Fibroblast of gingiva (primary cell): ENCODE measurements around the gene TSPAN3.

Experiments used
- DNase-seq: peaks from one replicate; pipeline ENCODE4 v3.0.0-alpha.2; 2011; ENCODE audit warnings: low read depth

TSPAN3 gene

DNA sequence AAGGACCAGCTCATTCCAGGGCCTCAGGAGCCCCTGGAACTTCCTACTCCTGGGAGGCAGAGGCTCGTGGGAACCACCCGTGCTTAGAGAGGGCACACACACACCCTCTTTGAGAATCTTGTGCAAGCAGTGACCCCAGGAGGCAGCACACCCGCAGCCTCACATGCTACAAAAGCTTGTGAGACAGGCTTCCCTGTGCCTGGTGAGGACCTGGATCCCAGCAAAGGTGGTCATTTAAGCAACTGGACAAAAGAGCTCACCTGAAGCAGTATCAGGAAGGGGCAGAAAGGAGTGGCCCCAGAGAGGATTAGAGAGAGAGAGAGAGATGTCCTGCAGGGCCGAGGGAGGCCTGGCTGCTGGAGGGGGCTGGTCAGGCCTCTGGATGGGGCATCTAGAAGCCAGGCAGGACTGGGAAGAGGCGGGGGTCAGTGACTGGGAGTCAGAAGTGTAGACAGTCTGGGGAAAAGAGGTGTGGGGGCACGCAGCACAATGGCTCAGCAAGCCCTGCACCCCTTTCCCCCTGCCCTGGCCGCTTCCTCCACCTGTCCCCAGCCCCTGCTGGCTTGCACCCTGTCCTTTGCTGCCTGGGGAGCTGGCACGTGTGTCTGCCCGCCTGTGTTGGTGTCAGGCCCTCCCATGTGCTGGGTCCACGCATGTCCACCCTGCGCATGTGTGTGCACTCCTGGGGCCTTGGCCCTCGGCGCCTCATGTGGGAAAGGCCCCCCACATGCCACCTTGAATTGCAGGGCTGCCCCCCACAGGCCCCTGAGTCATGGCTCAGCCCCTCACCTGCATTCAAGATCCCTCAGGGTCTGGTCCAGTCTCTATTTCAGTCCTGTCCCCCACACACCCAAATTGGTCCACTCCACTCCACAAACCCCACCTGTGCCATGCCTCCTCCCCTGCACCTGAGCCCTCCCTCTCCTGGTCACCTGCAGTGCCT is 36.9 kb downstream of the TSPAN3 start:
- no peak for DNase-seq

DNA sequence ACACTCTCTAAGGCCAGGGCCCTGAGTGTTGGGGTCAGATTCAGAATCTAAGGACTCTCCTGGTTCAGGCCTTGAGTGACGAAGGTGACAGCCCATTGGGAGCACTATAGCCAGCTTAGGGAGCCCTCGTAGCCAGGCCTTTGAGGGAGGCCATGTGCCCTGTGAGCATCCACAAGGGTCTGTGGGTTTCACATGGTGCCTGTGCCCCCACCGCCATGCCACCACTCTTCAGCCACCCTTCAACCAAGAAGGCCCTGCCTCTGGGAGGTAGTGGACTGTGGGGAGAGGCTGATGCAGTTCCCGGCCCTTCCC is 37.5 kb downstream of the TSPAN3 start:
- DNase-seq = no peak

DNA sequence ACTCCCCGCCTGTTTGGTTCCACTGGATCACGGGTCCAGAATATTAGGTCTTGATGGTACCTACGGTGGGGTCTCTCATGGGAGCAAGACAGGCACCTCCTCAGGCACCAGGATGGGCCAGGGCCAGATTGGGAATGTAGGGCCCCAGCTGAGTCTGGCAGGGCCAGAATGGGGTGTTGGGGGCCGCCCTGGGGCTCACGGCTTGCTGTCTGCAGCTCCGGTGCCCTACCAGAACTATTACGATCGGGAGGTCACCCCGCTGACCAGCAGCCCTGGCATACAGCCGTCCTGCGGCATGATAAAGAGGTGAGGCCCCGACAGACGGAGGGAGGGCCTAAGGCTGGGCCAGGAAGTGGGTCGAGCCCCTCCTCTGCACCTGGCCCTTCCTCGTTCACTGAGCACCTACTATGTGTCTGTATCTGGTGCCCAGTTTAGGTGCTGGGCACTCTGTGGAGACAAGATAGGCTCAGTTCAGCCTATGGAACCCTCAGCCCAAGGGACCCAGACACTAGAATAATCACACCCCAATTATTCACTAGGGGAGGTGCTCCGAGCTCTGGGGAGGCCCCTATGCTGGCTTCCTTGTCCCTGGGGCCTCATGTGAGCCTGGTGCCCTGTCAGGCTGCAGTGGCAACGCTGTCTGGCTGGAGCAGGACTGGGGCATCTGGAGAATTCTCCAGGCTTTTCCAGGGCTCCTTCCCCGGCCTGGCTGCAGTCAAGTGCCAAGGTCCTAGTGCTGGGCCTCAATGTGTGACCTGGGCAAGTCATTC is 38.1 kb downstream of the TSPAN3 start:
- no peak for DNase-seq

- no peak for DNase-seq
Observed at GRCh38 chr15:77032052-77032646, 38.8 kb downstream of the TSPAN3 start.

DNA sequence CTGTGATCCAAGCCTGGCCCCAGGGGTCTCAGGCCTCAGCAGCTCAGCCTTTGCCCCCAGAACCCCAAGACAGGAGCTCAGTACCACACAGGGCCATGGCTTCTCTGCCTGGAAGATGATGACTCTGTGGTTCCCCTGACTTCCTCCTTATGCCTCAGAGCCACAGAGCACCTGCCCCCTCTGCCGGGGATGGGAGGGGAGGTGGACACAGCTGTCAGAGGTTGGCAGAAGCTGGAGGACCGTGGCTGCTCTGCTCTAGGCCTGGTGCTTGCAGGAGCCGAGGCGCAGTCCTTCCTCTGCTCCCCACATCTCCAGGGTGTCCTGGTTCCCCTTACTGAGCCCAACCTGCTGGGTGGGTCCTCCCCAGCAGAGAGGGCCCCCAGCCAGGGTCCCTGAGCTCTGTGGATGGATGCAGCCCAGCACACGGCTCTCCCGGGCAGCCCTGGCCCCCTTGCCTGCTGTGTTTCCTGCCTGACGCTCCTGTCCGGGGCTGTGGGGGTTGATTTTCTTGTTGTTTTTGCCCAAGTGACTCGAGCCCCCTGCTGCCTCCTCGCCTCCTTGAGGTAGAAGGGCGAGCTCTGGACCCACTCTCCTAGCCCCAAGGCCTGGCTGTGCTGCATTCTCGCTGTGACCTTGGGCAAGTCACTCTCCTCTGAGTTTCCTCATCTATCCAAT is 39.4 kb downstream of the TSPAN3 start:
- DNase-seq = no peak

GRCh38 chr15:77030928-77031375 is 40.0 kb downstream of the TSPAN3 start:
- no peak for DNase-seq

DNA sequence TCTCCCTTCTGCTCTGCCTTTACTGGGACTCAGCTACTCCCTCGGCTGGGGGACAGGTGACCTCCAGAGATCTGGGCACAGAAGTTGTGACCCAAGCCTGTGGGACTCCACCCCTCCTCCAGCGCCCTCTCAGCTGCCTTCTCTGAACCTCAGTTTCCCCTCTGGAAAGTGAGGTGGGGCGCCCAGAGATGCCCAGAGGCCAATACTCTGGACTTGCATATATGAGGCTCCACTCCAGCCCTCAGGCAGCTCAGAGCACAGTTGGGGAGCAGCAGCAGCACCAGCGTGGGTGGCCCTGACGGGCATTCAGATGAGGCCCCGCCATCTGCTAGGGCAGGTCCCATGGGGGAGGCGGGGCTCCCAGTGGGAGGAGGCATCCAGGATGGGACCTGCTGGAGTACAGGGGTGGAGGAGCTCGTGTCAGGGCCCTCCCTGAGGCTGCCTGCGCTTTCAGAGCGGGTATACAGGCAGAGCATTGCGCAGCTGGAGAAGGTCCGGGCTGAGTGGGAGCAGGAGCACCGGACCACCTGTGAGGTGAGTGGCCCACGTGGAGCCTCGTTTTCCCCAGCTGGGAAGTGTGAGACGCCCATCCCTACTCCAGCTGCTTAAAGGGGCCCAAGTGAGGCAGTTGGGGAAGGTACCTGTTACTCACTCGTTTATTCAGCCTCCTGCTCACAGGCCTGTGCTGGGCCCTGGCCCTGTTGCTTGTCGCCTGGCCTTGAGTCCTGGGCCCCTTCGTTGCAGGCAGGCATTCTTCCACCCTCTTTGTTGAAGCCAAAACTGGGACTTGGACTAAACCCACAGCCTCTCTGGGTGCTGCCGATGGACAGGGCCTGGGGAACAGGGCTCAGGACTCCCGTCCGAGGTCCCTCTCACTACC is 40.6 kb downstream of the TSPAN3 start:
- DNase-seq = no peak

DNA sequence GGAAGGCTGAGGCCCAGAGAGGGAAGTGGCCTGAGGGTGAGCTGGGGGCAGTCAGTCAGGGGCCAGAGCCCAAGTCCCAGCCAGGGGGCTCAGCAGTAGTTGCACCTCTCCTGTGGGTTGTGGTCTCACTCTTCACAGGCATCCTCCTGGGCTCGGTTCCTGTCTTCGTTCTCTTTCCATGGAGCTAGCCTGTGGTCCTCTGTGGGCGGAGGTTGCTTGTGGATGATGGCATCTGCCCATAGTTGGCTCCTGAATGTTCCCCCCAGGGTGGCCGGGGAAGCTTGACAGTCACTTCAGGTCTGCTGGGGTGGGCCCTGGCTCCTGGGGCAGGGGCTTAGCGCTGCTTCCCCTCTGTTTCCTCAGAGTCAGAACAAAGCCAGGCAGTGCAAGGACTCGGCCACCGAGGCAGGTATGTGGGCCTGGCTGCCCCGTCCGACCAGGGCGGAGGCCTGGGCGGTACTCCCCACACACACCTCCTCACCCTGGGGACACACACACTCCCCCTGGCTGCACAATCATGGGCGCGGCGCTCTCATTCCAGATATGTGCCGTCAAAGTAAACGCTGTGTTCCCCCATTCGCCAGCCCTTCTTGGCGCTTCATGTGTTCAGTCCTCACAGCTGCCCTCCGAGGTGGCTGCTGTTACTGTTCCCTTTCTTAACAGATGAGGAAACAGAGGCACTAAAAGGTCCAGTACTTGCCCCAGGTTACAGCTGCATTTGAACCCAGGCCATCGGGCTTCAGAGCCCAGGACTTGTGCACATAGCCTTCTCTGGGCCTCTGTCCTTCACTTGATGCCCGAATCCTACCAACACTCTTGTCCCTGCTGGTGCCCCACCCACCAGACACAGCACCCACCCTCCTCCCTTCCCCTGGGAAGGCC is 41.5 kb downstream of the TSPAN3 start:
- no peak for DNase-seq

- DNase-seq = no peak
Observed at GRCh38 chr15:77028451-77029165, 42.3 kb downstream of the TSPAN3 start.

DNA sequence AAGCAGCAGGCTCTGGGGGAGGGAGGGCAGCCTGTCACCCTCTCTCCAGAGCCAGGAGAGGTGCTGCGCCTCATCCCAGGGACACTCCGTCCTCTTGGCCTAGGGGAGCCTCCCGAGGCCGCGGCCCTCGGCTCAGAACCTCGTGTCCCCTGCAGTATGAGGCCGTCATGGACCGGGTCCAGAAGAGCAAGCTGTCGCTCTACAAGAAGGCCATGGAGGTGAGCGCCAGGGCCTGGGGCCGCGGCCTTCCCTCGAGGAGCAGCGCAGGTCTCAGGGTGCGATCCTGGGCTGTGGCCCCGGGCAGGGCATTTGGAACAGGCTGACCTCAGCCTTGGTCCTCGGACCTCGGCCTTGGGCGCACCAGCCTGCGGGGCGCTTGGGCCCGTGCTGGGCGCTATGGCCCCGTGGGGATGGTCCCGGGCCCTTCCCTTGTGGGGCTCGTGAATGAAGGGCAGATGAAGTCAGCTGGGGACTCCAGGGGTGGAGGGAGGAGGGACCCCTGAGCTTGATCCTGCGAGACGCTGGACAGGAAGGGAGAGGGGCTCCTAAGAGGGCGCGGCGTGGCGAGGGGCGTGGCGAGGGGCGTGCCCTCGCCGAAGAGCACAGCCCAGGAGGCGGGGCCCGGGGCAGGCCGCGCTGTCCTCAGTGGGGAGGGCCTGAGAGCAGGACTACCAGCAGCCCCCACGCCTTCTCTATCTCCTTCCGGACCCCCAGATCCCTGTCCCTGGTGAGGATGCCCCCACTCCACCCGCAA is 43.0 kb downstream of the TSPAN3 start:
- no peak for DNase-seq

DNA sequence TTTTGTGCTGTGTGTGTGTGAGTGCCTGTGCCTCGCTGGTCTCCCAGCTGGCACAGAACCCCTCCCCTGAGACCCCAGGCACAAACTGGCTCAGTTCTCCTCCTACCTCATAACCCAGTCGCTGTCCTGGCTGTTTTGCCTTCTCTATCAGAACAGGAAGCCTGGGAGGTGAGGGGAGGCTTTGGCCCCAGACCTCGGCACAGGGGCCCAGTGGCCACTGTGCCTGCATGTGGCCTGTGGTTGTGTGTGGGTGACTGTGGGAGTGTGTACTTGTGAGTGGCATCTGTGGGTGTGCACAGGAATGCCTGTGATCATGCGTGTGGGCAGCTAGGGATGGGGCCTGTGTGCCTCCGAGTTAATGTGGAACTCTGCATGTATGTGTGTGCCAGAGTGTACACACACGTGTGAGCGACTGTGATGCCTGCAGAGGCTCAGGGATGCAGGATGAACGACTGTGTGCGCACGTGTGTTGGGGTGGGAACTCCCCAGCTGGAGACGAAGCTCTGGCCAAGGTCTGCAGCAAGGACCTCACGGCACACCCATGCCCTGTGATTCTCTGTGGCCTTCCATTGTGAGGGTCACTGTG is 43.7 kb downstream of the TSPAN3 start:
- DNase-seq = no peak

DNA sequence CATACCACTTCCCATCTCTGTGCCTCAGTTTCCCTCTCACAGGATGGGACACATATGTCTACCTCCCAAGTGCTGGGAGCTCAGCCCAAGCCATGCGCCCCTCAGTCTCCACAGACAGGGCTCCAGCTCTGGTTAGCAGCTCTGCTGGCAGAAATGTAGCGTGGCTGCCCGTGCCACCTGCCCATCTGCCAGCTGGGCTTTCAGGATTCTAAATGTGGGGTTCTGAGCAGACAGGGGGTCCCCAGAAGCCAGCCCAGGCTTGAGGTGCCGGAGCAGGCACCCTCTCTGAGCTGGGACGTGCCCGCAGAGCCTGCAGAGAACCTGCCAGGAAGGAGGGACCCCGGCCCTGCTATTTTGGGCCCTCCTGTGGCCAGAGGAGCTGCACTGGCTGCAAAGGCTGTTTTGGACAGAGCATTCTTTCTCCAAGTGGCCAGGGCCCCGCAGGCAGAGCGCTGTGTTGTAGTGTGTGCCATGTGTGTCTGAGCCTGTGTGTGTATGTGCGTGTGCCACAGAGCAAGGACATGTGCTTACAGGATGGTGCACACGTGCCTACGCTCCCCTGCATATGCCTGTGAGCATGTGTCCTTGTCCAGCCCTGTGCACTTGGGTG is 44.3 kb downstream of the TSPAN3 start:
- no peak for DNase-seq

DNA sequence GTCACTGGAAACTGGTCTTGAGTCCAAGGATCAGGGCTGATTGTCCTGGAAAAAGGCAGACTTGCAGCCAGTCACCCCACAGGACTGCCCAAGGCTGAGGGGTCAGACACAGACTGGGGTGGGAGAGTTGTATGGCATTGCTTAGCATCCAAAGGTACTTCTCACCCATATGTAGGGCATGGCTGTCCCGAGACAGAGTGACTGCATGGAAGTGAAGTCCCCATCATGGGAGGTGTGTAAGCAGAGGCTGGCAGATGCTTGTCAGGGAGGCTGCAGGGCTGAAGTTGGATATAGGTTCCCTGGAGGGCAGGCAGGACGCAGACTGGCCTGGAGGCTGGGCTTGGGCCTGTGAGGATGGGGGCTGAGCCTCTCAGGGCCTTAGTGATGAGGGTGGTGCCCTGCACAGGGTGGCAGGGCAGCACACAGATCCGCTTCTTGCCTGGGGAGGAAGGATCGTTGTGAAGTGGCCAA is 44.9 kb downstream of the TSPAN3 start:
- DNase-seq = no peak

DNA sequence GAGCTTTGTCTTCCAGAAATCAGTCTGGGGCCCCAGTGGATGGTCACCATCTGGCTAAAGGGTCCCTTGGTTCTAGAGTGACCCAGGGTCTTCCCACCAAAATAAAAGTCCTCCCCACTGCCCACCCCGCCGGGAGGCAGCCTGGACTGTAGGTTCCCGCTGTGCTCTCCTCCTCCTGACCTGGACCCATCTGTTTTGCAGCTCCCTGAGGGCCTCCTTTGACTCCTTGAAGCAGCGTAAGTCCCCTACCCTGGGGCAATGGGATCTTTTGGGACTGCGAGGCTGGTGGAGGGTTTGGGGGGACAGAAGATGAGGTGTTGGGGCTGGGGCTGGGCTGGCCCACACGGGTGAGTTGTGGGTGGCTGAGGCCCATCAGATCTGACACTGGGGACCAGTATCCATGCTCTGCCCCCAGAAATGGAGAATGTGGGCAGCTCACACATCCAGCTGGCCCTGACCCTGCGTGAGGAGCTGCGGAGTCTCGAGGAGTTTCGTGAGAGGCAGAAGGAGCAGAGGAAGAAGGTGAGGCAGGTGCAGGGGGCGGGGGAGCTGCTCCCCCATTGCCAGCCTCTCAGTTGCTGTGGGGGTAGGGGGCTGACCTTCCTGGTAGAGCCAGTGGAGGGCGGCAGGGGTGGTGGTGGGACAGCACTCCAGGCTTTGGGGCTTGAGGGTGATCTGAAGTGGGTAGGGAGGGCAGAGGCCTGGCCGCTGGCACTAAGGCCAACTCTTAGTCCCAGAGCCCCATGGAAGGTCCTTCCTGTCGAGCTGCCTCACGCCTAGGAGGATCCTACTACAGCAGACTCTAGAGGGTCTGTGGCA is 45.6 kb downstream of the TSPAN3 start:
- no peak for DNase-seq

DNA sequence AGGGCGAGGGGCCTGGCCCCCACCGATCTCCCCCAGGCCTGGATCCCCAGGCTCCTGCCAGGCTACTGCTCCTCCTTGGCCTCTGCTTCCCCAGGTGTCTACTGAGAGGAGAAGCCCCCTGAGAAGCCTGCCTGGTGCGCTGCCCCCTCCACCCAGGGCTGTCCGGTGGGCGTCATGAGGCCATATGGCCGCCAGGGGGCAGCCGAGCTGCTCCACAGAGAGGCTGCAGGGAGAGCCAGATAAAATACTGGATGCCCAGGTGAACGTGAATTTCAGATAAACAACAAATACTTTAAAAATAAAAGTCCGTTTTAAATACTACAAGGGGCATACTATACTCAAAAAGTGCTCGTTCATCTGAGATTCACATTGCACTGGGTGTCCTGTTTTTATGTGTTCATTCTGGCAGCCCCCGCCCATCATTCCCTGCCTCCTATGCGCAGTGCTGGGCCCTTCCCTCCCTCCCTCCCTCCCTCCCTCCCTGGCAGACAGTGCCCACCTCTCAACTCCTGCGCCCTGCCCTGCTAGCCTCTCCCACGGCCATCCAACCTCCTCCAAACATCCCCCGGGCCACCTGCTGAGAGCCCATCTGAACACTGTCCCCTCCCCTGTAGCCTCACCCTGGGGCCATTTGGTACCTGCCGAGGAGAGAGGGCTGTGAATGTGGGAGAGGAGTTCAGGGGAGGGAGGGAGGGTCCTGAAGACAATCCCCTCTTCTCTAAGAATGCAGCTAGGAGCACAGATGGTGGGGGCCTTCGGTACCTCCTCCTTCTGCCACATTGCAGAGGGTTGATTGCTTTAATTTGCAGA is 46.4 kb downstream of the TSPAN3 start:
- no peak for DNase-seq
